Measurements from ENCODE around the gene SPACA4. TPM values are rescaled to one million over a fixed set of nuclear protein-coding genes. Genes with fewer than 3 reads are reported as not detected.

SPACA4 gene
- total and polyA plus RNA-seq, 10 donors = not detected

DNA sequence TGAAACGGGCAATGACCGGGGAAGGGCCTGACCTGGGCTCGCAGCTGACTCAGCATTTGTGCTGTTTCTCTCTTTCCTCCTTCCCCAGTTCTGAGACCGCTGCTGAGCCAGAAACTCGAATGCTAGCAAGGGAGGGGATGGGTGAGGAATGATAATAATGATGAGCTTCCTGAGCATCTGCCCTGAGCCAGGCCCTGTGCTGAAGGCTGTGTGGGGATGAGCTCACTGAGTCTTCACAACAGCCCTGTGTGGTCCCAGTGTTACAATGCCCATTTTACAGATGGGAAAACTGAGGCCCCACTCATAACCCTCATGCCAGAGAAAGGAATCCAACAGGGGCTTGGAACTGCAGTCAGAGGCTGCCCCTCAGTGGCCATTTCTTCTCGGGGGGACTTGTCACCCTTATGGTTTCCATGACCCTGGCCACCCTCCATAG, 46.4 kb upstream of the SPACA4 start:
- H3K9me3 ChIP-seq = no peaks in the 10 kb centered on the region
- H3K4me1 ChIP-seq = peaks cover 0 to 7% (median 2%) of the 10 kb centered on the region in 6 donors
- no peaks in the 10 kb centered on the region for H3K36me3 ChIP-seq
- no peak for DNase-seq
- TF ChIP-seq, protein P1, sequence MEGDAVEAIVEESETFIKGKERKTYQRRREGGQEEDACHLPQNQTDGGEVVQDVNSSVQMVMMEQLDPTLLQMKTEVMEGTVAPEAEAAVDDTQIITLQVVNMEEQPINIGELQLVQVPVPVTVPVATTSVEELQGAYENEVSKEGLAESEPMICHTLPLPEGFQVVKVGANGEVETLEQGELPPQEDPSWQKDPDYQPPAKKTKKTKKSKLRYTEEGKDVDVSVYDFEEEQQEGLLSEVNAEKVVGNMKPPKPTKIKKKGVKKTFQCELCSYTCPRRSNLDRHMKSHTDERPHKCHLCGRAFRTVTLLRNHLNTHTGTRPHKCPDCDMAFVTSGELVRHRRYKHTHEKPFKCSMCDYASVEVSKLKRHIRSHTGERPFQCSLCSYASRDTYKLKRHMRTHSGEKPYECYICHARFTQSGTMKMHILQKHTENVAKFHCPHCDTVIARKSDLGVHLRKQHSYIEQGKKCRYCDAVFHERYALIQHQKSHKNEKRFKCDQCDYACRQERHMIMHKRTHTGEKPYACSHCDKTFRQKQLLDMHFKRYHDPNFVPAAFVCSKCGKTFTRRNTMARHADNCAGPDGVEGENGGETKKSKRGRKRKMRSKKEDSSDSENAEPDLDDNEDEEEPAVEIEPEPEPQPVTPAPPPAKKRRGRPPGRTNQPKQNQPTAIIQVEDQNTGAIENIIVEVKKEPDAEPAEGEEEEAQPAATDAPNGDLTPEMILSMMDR (IDR thresholded peaks at IDR 0.05 in 8 of 11, conservative IDR thresholded peaks at IDR 0.05 in 3 of 11) = no peak
- TF ChIP-seq POLR2A (IDR thresholded peaks at IDR 0.05) (no peak), POLR2AphosphoS5 (IDR thresholded peaks at IDR 0.05) (no peak)
- peaks cover 0 to 41% (median 6%) of the 10 kb centered on the region in 7 donors for H3K27me3 ChIP-seq (replicated peaks in 1 of 7)
- intact Hi-C loops (cut with DNase I; ENCODE audit: low total_unique reads) = no loop called here
- no peak overlapping the region for H3K4me3 ChIP-seq
- WGBS, 5 donors = 77 to 86% (median 78%) methylated on average over 6 of the region's 6 CpGs
- no peak overlapping the region for H3K27ac ChIP-seq

DNA sequence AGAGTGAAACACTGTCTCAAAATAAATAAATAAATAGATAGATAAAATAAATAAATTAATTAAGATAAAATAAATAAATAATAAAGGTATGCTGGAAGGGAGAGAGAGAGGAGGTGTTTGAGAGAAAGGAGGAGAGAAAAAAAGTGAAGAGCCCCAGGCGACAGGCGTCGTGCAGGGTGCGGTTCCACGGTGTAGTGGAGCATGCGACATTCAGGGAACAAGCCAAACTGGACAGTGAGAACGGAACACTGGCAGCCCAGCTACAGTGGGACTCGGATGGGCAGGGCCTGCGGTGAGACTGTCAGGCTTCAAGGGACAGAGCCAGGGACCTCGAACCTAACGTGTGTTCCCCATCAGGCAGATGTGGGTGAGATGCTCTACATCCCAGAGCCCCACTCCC, 45.1 kb upstream of the SPACA4 start:
- Histone ChIP-seq H3K36me3 (no peaks in the 10 kb centered on the region), H3K27ac (no peak overlapping the region), H3K4me3 (no peak overlapping the region), H3K4me1 (peaks cover 0 to 7% (median 2%) of the 10 kb centered on the region in 6 donors), H3K27me3 (replicated peaks in 1 of 7) (peaks cover 0 to 36% (median 6%) of the 10 kb centered on the region in 7 donors), H3K9me3 (no peaks in the 10 kb centered on the region)
- TF ChIP-seq POLR2A (IDR thresholded peaks at IDR 0.05) (no peak), POLR2AphosphoS5 (IDR thresholded peaks at IDR 0.05) (no peak)
- TF ChIP-seq, protein P1 (IDR thresholded peaks at IDR 0.05 in 8 of 11, conservative IDR thresholded peaks at IDR 0.05 in 3 of 11) = no peak
- 82 to 93% (median 91%) methylated on average over 11 of the region's 11 CpGs for WGBS, 5 donors
- DNase-seq = no peak
- intact Hi-C loops (cut with DNase I; ENCODE audit: low total_unique reads) = no loop called here

DNA sequence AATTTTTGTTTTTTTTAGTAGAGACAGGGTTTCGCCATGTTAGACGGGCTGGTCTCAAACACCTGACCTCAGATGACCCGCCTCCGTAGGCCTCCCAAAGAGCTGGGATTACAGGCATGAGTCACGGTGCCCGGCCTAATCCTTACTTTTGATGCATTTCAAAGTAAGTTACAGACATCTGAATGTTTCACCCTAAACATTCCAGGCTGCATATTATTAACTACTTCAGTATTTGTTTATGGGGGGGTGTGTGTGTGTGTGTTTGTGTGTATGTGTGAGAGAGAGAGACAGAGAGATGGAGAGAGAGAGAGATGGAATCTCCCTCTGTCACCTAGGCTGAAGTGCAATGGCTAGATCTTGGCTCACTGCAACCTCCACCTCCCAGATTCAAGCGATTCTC, 41.5 kb upstream of the SPACA4 start:
- H3K4me1 ChIP-seq = no peaks in the 10 kb centered on the region
- no peak for DNase-seq
- 81 to 89% (median 84%) methylated on average over 7 of the region's 7 CpGs for WGBS, 5 donors
- no peaks in the 10 kb centered on the region for H3K9me3 ChIP-seq
- H3K27me3 ChIP-seq (replicated peaks in 1 of 7) = peaks cover 0 to 39% (median 6%) of the 10 kb centered on the region in 7 donors
- H3K27ac ChIP-seq = no peak overlapping the region
- no peak overlapping the region for H3K4me3 ChIP-seq
- H3K36me3 ChIP-seq = no peaks in the 10 kb centered on the region
- intact Hi-C loops (cut with DNase I; ENCODE audit: low total_unique reads) = no loop called here
- TF ChIP-seq, protein P1 (IDR thresholded peaks at IDR 0.05 in 8 of 11, conservative IDR thresholded peaks at IDR 0.05 in 3 of 11) = no peak
- no peak for TF ChIP-seq POLR2A (IDR thresholded peaks at IDR 0.05)
- TF ChIP-seq POLR2AphosphoS5 (IDR thresholded peaks at IDR 0.05) = no peak

DNA sequence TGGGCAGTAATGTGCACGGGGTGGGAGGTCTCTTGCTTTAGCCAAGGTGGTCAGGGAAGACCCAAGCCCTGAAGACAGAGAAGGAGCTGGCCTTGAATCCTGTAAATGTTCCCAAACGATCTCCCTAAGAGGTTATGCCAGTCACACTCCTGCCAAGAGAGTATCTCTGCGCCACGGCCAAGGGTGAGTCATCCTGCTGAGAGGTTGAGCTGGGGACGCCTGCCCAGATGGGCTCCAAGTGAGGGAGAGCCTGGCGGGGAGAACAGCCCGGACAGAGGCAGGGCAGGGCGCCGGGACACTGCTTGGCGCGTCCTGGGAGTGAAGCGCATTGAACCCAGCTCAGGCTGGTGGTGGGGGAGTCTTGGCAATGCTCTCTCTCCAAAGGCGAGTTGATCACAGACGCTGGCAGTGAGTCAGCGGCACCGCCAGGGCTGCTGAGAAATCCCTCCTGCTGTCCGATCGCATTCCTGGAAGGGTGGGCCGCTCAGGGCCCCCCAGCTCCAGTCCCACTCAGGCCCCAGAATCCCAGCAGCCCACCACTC, 38.1 kb upstream of the SPACA4 start:
- DNase-seq = no peak
- TF ChIP-seq, protein P1 (IDR thresholded peaks at IDR 0.05 in 8 of 11, conservative IDR thresholded peaks at IDR 0.05 in 3 of 11) = no peak
- TF ChIP-seq POLR2AphosphoS5 (IDR thresholded peaks at IDR 0.05) (peak in 2 of 3 donors; percentile 27 to 55), POLR2A (IDR thresholded peaks at IDR 0.05) (no peak)
- H3K36me3 ChIP-seq = no peaks in the 10 kb centered on the region
- no peaks in the 10 kb centered on the region for H3K4me1 ChIP-seq
- no peak overlapping the region for H3K27ac ChIP-seq
- WGBS, 5 donors = 11 to 52% (median 33%) methylated on average over 9 to 19 of the region's 19 CpGs
- intact Hi-C loops (cut with DNase I; ENCODE audit: low total_unique reads) = no loop called here
- peaks cover 0 to 38% (median 6%) of the 10 kb centered on the region in 7 donors for H3K27me3 ChIP-seq (replicated peaks in 1 of 7)
- H3K4me3 ChIP-seq = no peak overlapping the region
- no peaks in the 10 kb centered on the region for H3K9me3 ChIP-seq

All from spleen (tissue), 11 donors.